Endothelial cell of umbilical vein (primary cell): ENCODE results near the gene SLC5A10. TPM values are rescaled to one million over a fixed set of nuclear protein-coding genes. Genes with fewer than 3 reads are reported as not detected.

Experiments used
- BruUV-seq: library from RNA; stranded (reverse); fragments of 400-500 nt; replicated peaks from 2 replicates; lab custom pipeline; 2021; lab: Mats Ljungman, UMichigan
- CTCF ChIA-PET: fragments of 300-600, 350-600 bp; sonication (Branson Sonifier 250); formaldehyde crosslinking; loops from one replicate; lab custom pipeline; 2021; ENCODE audit warnings: antibody characterized with exemption, inconsistent platforms; lab: Charles Lee
- POLR2A ChIA-PET: fragments of 300-600, 350-600 bp; sonication (Branson Sonifier 250); formaldehyde crosslinking; loops from one replicate; lab custom pipeline; 2021; ENCODE audit warnings: antibody characterized with exemption, inconsistent platforms; lab: Charles Lee
- DNase-seq: peaks from one replicate; pipeline ENCODE4 v3.0.0-alpha.2; 2011; ENCODE audit warnings: low read depth, low spot score
- FAIRE-seq: peaks from 2 replicates; lab custom pipeline; 2011; peaks lifted over from hg19 to GRCh38; lab: Jason Lieb, UNC
- H2AFZ ChIP-seq: 2 replicates; pipeline ENCODE4 v1.6.0; 2012; ENCODE audit warnings: low read depth, low read length, control low read depth, inconsistent platforms
- H3K27ac ChIP-seq: 2 replicates; pipeline ENCODE4 v1.5.1; 2011; ENCODE audit warnings: low read depth, mild to moderate bottlenecking, control low read depth, low read length, moderate library complexity; ENCODE audit not compliant: insufficient read depth
- H3K27me3 ChIP-seq, 2 experiments: 2 replicates each; pipeline versions ENCODE4 v1.6.0 to v1.6.1; 2011; ENCODE audit warnings: low read length in 2 of 2, mixed read lengths in 1 of 2; ENCODE audit not compliant: control insufficient read depth in 2 of 2, insufficient read depth in 2 of 2
- H3K36me3 ChIP-seq, 2 experiments: 2 replicates in 1 of 2; 3 replicates in 1 of 2; pipeline ENCODE4 v1.5.1; 2011; ENCODE audit warnings: low read length in 2 of 2, mild to moderate bottlenecking in 1 of 2, moderate library complexity in 1 of 2; ENCODE audit not compliant: control insufficient read depth in 2 of 2, insufficient read depth in 2 of 2; ENCODE audit errors: extremely low read depth in 1 of 2
- H3K4me1 ChIP-seq: 3 replicates; pipeline ENCODE4 v1.5.1; 2011; ENCODE audit warnings: mild to moderate bottlenecking, low read length; ENCODE audit not compliant: control insufficient read depth, insufficient read depth; ENCODE audit errors: extremely low read depth
- H3K4me2 ChIP-seq: 2 replicates; pipeline ENCODE4 v1.6.1; 2011; ENCODE audit warnings: low read length, control low read depth, mixed read lengths; ENCODE audit not compliant: insufficient read depth
- H3K4me3 ChIP-seq, 3 experiments: fragments of 200-600 bp in 1 of 3; sonication (generic), shearing (Covaris generic) in 1 of 3; replicated peaks in 1 of 3; 2 replicates each; pipeline ENCODE4 v1.5.1; 2011 to 2016; ENCODE audit warnings: control low read depth in 3 of 3, low read length in 3 of 3, mild to moderate bottlenecking in 2 of 3, inconsistent platforms in 1 of 3, low read depth in 1 of 3, moderate library complexity in 1 of 3; ENCODE audit not compliant: insufficient read depth in 1 of 3
- H3K79me2 ChIP-seq: 2 replicates; pipeline ENCODE4 v1.6.0; 2012; ENCODE audit warnings: low read length, inconsistent platforms; ENCODE audit not compliant: control insufficient read depth, insufficient read depth
- H3K9ac ChIP-seq: replicated peaks from 2 replicates; pipeline ENCODE3; 2011; ENCODE audit warnings: low read length, control low read depth; ENCODE audit not compliant: insufficient read depth; ENCODE audit errors: extremely low read depth
- H3K9me1 ChIP-seq: replicated peaks from 3 replicates; pipeline ENCODE4 v1.6.0; 2011; ENCODE audit warnings: mild to moderate bottlenecking, low read length; ENCODE audit not compliant: control insufficient read depth, insufficient read depth; ENCODE audit errors: extremely low read depth
- H3K9me3 ChIP-seq: replicated peaks from 2 replicates; pipeline ENCODE4 v1.5.1; 2012; ENCODE audit warnings: low read length, inconsistent platforms; ENCODE audit not compliant: control insufficient read depth, insufficient read depth
- H4K20me1 ChIP-seq: replicated peaks from 2 replicates; pipeline ENCODE3; 2011; ENCODE audit warnings: mild to moderate bottlenecking, low read length; ENCODE audit not compliant: control insufficient read depth, insufficient read depth; ENCODE audit errors: extremely low read depth
- EZH2 ChIP-seq: IDR thresholded peaks from 2 replicates; pipeline ENCODE4 v1.6.1; 2012; ENCODE audit warnings: borderline replicate concordance, low read depth, mild to moderate bottlenecking, moderate library complexity, low read length, inconsistent platforms; ENCODE audit not compliant: severe bottlenecking
- FOS ChIP-seq: IDR thresholded peaks from 2 replicates; pipeline ENCODE4 v1.6.1; 2011; ENCODE audit warnings: mild to moderate bottlenecking, low read length, moderate library complexity, borderline replicate concordance; ENCODE audit not compliant: insufficient read depth
- GATA2 ChIP-seq: IDR thresholded peaks from 2 replicates; pipeline ENCODE4 v1.7.0; 2011; ENCODE audit warnings: low read depth, mild to moderate bottlenecking, moderate library complexity, mixed read lengths, low read length; ENCODE audit not compliant: insufficient read length, insufficient read depth
- JUN ChIP-seq: IDR thresholded peaks from 2 replicates; pipeline ENCODE4 v1.6.1; 2011; ENCODE audit warnings: borderline replicate concordance, low read depth; ENCODE audit not compliant: insufficient read length, insufficient read depth
- MYC ChIP-seq: IDR thresholded peaks from one replicate; pipeline ENCODE4 v1.6.1; 2011; ENCODE audit warnings: mild to moderate bottlenecking, low read depth, low read length
- POLR2A ChIP-seq: IDR thresholded peaks from 2 replicates; pipeline ENCODE4 v1.6.1; 2012; ENCODE audit warnings: low read depth, mild to moderate bottlenecking, control low read depth, low read length
- POLR2AphosphoS5 ChIP-seq: IDR thresholded peaks from 2 replicates; pipeline ENCODE4 v1.6.1; 2012; ENCODE audit warnings: low read depth, mild to moderate bottlenecking, control low read depth, low read length, moderate library complexity; ENCODE audit not compliant: insufficient read depth
- dilution Hi-C: fragments of 300-500 bp; cut with MboI; formaldehyde crosslinking; loops from one replicate; pipeline ENCODE4 v1.15.0; 2019; ENCODE audit warnings: low sequenced_read_pairs; ENCODE audit not compliant: extremely low pct_ligation_motif_present
- intact Hi-C: fragments of 100-400 bp; cut with micrococcal nuclease; formaldehyde crosslinking; loops from one replicate; pipeline ENCODE4 v1.10.0; 2022
- polyA plus RNA-seq, 4 experiments: library from polyadenylated mRNA; depleted of rRNA in 3 of 4; stranded (reverse) in 3 of 4; unstranded in 1 of 4; fragments of >200 nt; gene quantifications; 2 replicates each; pipeline versions ENCODE4 v1.2.1 to v1.2.3, GENCODE V29; 2011 to 2012; ENCODE audit warnings: missing spikeins in 1 of 4
- total RNA-seq: library from RNA; stranded (reverse); gene quantifications from 2 replicates; pipeline ENCODE4 v1.2.3, GENCODE V29; 2021
- TF ChIP-seq, protein P1 (sequence below), 2 donors: IDR thresholded peaks; 1 replicate in 1 of 2; 2 replicates in 1 of 2; pipeline ENCODE4 v1.5.1; 2011; ENCODE audit warnings: low read length in 2 of 2, mild to moderate bottlenecking in 2 of 2, moderate library complexity in 2 of 2, control low read depth in 1 of 2, inconsistent platforms in 1 of 2, low read depth in 1 of 2; ENCODE audit not compliant: insufficient read depth in 1 of 2; ENCODE audit errors: extremely low read depth in 1 of 2
- TF ChIP-seq, protein P2 (sequence below): IDR thresholded peaks from 2 replicates; pipeline ENCODE4 v1.6.1; 2011; ENCODE audit not compliant: insufficient read depth, insufficient read length

SLC5A10 gene
- total and polyA plus RNA-seq, 2 donors (not counting 3 experiments of a cell fraction or from before 2014, with no cell fraction given): not detected

- no peaks in the 10 kb centered on the region for H3K79me2 ChIP-seq
- no peak overlapping the region for H3K4me3 ChIP-seq
- no peaks in the 10 kb centered on the region for H3K9me3 ChIP-seq
- FAIRE-seq (no peak), DNase-seq (no peak)
- H3K36me3 ChIP-seq: peaks cover 0 to 4% of the 10 kb centered on the region in 2 experiments
- dilution Hi-C loops: no loop called here
- H3K27ac ChIP-seq: no peak overlapping the region
- intact Hi-C loops: no loop called here
- no peak overlapping the region for H3K9ac ChIP-seq
- POLR2A ChIA-PET: no interaction called here
- H3K27me3 ChIP-seq: no peaks in the 10 kb centered on the region
- H4K20me1 ChIP-seq: no peaks in the 10 kb centered on the region
- H3K4me2 ChIP-seq: no peak overlapping the region
- TF ChIP-seq MYC (no peak), POLR2AphosphoS5 (no peak), JUN (no peak)
- no TSS peak for BruUV-seq
- H3K9me1 ChIP-seq: no peaks in the 10 kb centered on the region
- no peak overlapping the region for H2AFZ ChIP-seq
- no peaks in the 10 kb centered on the region for H3K4me1 ChIP-seq
- CTCF ChIA-PET: interaction anchor here (0.7 to 2.0 kb wide), 2 partner anchors 45 to 56 kb away, joined by 4 to 8 read pairs; no protein-coding TSS in a partner anchor
Observed at GRCh38 chr17:19017401-19017800, 65.4 kb downstream of the SLC5A10 start.

DNA sequence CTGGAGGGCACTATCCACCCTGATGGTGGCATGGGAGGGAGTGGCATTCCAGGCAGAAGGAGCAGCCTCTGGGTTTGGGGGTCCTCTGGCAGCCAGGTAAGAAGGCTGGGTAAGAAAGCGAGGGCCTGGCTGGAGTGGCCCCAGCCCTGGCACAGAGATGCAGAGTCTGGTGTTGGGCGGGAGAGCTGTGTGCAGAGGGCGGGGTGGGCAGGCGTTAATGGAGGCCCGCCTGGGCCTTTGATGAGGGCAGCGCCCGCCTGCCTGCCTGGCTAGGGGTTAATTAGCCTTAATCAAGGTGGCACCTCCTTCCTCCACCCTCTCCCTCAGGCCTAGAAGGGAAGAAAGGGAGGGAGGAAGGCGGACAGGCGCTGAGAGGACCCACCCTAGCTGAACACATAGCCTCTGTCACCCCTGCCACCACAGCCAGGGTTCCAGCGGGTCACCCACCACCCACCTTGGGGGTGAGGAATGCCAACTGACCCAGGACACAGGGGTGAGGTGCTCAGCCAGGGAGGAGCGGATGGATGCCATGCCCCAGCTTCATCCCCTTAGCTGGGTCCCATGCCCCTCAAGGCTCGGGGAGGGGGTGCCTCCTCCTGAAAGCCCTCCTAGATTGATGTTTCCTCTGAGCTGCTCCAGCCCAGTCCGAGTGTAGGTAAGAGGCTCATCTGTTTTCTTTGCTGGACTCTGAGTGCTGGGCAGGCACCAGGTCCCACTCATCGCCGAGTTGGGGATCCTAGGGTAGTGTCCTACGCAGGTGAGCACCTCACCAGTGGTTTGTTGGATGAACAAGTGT is 66.0 kb downstream of the SLC5A10 start:
- ChIA-PET POLR2A (no interaction called here), CTCF (interaction anchor here (1.6 to 2.0 kb wide), 2 partner anchors 56 to 57 kb away, joined by 8 to 10 read pairs; no protein-coding TSS in a partner anchor)
- FAIRE-seq (no peak), DNase-seq (no peak)
- H4K20me1 ChIP-seq: no peaks in the 10 kb centered on the region
- no TSS peak for BruUV-seq
- TF ChIP-seq POLR2AphosphoS5: no peak
- no peak for TF ChIP-seq MYC
- TF ChIP-seq JUN: no peak
- TF ChIP-seq GATA2: no peak
- TF ChIP-seq, protein P1, sequence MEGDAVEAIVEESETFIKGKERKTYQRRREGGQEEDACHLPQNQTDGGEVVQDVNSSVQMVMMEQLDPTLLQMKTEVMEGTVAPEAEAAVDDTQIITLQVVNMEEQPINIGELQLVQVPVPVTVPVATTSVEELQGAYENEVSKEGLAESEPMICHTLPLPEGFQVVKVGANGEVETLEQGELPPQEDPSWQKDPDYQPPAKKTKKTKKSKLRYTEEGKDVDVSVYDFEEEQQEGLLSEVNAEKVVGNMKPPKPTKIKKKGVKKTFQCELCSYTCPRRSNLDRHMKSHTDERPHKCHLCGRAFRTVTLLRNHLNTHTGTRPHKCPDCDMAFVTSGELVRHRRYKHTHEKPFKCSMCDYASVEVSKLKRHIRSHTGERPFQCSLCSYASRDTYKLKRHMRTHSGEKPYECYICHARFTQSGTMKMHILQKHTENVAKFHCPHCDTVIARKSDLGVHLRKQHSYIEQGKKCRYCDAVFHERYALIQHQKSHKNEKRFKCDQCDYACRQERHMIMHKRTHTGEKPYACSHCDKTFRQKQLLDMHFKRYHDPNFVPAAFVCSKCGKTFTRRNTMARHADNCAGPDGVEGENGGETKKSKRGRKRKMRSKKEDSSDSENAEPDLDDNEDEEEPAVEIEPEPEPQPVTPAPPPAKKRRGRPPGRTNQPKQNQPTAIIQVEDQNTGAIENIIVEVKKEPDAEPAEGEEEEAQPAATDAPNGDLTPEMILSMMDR (IDR thresholded peaks at IDR 0.05; ENCODE audit: extremely low read depth in 1 of 2, insufficient read depth in 1 of 2, low read depth in 1 of 2, low read length in 2 of 2): no peak
- no peak for TF ChIP-seq FOS
- TF ChIP-seq POLR2A: no peak
- TF ChIP-seq EZH2: no peak
- TF ChIP-seq, protein P2, sequence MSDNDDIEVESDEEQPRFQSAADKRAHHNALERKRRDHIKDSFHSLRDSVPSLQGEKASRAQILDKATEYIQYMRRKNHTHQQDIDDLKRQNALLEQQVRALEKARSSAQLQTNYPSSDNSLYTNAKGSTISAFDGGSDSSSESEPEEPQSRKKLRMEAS: no peak
- intact Hi-C loops: no loop called here
- H3K4me3 ChIP-seq: no peak overlapping the region
- H3K9me1 ChIP-seq: no peaks in the 10 kb centered on the region
- H2AFZ ChIP-seq: no peak overlapping the region
- no peak overlapping the region for H3K27ac ChIP-seq
- H3K36me3 ChIP-seq: peaks cover 0 to 7% of the 10 kb centered on the region in 2 experiments
- H3K27me3 ChIP-seq: no peaks in the 10 kb centered on the region
- no peaks in the 10 kb centered on the region for H3K79me2 ChIP-seq
- dilution Hi-C loops: no loop called here
- no peak overlapping the region for H3K4me2 ChIP-seq
- H3K9ac ChIP-seq: no peak overlapping the region
- H3K9me3 ChIP-seq: no peaks in the 10 kb centered on the region
- H3K4me1 ChIP-seq: no peaks in the 10 kb centered on the region
